ENCODE results near the gene GAB4.

The GAB4 gene

DNA sequence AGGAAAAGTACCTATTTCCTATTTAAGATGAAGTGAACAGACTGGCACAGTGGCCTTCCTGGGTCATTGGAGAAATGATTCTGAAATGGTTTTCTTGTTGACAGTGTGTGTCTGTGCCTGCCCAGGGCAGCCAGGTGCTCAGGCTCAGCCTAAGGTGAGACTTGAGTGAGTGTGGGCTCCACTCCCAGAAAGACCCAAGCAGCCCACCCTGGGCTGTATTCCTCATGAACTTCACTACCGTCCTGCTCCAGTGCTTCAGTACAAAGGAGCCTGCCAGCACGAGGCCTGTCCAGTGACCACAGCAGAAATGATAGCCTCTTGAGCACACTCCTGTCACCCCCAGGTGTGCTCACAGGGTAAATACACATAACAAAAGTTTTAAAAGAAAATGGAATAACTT is 49.5 kb downstream of the GAB4 start:
- H3K36me3 ChIP-seq: no peaks in the 10 kb centered on the region
- TF ChIP-seq, protein P1, sequence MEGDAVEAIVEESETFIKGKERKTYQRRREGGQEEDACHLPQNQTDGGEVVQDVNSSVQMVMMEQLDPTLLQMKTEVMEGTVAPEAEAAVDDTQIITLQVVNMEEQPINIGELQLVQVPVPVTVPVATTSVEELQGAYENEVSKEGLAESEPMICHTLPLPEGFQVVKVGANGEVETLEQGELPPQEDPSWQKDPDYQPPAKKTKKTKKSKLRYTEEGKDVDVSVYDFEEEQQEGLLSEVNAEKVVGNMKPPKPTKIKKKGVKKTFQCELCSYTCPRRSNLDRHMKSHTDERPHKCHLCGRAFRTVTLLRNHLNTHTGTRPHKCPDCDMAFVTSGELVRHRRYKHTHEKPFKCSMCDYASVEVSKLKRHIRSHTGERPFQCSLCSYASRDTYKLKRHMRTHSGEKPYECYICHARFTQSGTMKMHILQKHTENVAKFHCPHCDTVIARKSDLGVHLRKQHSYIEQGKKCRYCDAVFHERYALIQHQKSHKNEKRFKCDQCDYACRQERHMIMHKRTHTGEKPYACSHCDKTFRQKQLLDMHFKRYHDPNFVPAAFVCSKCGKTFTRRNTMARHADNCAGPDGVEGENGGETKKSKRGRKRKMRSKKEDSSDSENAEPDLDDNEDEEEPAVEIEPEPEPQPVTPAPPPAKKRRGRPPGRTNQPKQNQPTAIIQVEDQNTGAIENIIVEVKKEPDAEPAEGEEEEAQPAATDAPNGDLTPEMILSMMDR (IDR thresholded peaks at IDR 0.05): no peak
- no peaks in the 10 kb centered on the region for H3K4me1 ChIP-seq (ENCODE audit: control insufficient read depth in 1 of 2, insufficient read depth in 1 of 2, low read depth in 1 of 2, low read length in 1 of 2)
- no peaks in the 10 kb centered on the region for H3K9me3 ChIP-seq
- no peak overlapping the region for H3K27ac ChIP-seq
- no peak overlapping the region for H3K4me3 ChIP-seq (ENCODE audit: low read depth in 1 of 2, low read length in 1 of 2)
- no peaks in the 10 kb centered on the region for H3K27me3 ChIP-seq

DNA sequence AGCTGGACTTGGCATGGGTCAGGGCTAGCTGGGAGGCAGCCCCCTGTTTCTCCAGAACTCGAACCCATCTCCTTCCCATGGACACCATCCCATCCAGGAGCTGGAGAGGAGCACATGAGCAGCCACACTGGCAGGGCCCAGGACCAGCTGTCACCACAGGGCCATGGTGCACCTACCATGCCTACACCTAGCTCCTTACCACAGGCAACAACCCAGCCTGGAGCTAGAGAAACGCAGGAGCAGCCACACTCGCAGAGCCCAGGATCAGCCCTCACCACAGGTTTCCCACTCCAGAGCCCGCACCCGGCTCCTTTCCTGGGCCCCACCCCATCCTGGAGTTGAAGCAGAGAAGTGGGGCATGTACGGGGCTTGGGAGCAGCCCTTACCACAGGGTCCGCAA is 50.2 kb downstream of the GAB4 start:
- TF ChIP-seq, protein P1 (IDR thresholded peaks at IDR 0.05): no peak
- Histone ChIP-seq H3K27me3 (no peaks in the 10 kb centered on the region), H3K4me3 (ENCODE audit: low read depth in 1 of 2, low read length in 1 of 2) (no peak overlapping the region), H3K4me1 (ENCODE audit: control insufficient read depth in 1 of 2, insufficient read depth in 1 of 2, low read depth in 1 of 2, low read length in 1 of 2) (no peaks in the 10 kb centered on the region), H3K9me3 (no peaks in the 10 kb centered on the region), H3K36me3 (no peaks in the 10 kb centered on the region), H3K27ac (no peak overlapping the region)

DNA sequence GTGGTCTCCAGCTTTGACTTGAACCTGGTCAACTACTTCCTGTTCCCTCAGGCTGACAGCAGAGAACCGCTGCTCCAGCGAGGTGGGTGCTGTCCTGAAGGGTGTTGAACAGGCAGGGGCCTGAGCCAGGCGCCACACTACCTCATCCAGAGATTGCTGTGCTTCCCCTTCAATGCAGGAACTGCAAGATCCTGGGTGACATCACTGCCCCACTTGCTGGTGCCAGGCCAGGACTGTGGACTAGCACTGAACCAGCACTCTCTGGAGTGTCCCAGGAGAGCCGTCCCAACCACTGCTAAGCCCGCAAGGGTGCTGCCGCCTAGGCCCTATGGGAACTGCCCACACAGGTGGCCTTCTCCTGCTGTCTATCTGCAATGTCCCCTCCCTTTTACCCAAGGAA is 51.7 kb downstream of the GAB4 start:
- Histone ChIP-seq H3K36me3 (no peaks in the 10 kb centered on the region), H3K4me3 (ENCODE audit: low read depth in 1 of 2, low read length in 1 of 2) (no peak overlapping the region), H3K9me3 (no peaks in the 10 kb centered on the region), H3K4me1 (ENCODE audit: control insufficient read depth in 1 of 2, insufficient read depth in 1 of 2, low read depth in 1 of 2, low read length in 1 of 2) (no peaks in the 10 kb centered on the region), H3K27ac (no peak overlapping the region), H3K27me3 (no peaks in the 10 kb centered on the region)
- TF ChIP-seq, protein P1 (IDR thresholded peaks at IDR 0.05): no peak

DNA sequence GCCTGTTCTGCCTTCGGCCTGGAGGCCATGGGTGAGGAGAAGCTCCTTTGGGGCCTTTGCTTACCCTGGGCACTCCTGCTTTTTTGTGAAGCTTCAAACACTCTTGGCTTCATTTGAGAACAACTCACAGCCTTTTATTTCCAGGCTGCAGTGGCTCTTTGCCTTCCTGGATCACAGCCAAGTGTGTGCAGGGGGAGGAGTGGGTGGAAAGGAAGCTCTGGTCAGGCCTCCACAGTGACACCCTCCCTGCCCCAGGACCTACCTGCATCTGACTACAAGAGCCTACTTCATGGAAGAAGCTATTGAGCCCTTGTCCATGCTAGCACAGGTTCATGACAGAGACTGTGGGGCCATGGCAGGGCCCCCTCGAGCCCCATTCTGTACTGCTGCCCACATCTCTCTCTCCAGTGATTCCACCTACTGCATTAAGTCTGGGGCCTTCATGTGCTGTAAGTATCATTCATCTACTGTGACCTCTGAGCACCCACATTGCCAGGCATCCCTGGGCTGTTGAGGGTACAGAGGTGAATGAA is 52.3 kb downstream of the GAB4 start:
- Histone ChIP-seq H3K9me3 (no peaks in the 10 kb centered on the region), H3K4me3 (ENCODE audit: low read depth in 1 of 2, low read length in 1 of 2) (no peak overlapping the region)
- TF ChIP-seq, protein P1 (IDR thresholded peaks at IDR 0.05): no peak

DNA sequence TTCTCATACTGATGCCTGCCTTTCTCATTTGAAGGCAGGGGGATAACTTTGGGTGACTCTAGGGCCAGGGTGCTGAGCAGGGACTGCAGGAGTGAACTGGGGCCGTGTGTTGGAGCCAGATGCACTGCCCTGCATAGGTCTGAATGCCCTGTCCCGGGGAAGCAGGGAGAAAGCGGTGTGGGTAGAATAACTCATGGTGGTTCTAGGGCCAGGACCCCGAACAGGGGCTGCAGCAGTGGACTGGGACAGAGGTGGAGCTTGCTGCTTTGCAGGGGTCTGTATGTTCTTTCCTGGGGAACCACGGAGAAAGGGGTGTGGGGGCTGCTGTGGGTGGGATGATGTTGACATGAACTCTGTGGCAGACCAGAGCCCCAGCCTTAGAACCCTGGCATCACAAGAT is 52.9 kb downstream of the GAB4 start:
- TF ChIP-seq, protein P1 (IDR thresholded peaks at IDR 0.05): no peak
- no peaks in the 10 kb centered on the region for H3K9me3 ChIP-seq
- H3K4me1 ChIP-seq (ENCODE audit: control insufficient read depth in 1 of 2, insufficient read depth in 1 of 2, low read depth in 1 of 2, low read length in 1 of 2): no peaks in the 10 kb centered on the region
- no peaks in the 10 kb centered on the region for H3K27me3 ChIP-seq
- no peaks in the 10 kb centered on the region for H3K36me3 ChIP-seq
- H3K4me3 ChIP-seq (ENCODE audit: low read depth in 1 of 2, low read length in 1 of 2): no peak overlapping the region
- no peak overlapping the region for H3K27ac ChIP-seq

More for the DNA sequence above, 52.3 kb downstream of the GAB4 start:
- Histone ChIP-seq H3K27me3 (no peaks in the 10 kb centered on the region), H3K4me1 (ENCODE audit: control insufficient read depth in 1 of 2, insufficient read depth in 1 of 2, low read depth in 1 of 2, low read length in 1 of 2) (no peaks in the 10 kb centered on the region), H3K27ac (no peak overlapping the region), H3K36me3 (no peaks in the 10 kb centered on the region)

DNA sequence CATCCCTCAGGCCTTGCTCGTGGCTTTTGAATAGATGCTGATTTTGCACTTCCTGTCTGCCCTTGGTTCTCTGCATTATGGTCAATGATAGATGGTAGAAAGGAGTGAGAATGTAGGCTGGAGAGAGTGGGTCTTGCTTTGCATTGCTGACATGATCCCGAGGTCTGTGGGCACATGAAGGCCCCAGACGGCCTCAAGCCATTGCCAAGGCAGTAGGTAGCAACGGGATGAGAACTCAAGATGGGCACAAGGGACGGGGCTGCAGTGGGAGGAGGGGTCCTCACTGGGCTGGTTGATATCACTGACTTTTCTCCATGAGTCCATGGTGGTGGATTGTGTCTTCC is 54.0 kb downstream of the GAB4 start:
- no peak overlapping the region for H3K4me3 ChIP-seq (ENCODE audit: low read depth in 1 of 2, low read length in 1 of 2)
- no peaks in the 10 kb centered on the region for H3K36me3 ChIP-seq
- no peak overlapping the region for H3K27ac ChIP-seq
- H3K4me1 ChIP-seq (ENCODE audit: control insufficient read depth in 1 of 2, insufficient read depth in 1 of 2, low read depth in 1 of 2, low read length in 1 of 2): no peaks in the 10 kb centered on the region
- H3K9me3 ChIP-seq: no peaks in the 10 kb centered on the region
- no peaks in the 10 kb centered on the region for H3K27me3 ChIP-seq
- TF ChIP-seq, protein P1 (IDR thresholded peaks at IDR 0.05): no peak

All from neutrophil (primary cell).